Mesenchymal stem cell (in vitro differentiated cells and primary cell): ENCODE measurements around the gene SUGCT.

Source experiments
- DNase-seq: peaks from one replicate; pipeline ENCODE4 v3.0.0-alpha.2; 2013
- H2AFZ ChIP-seq: one replicate; pipeline ENCODE4 v1.6.1; 2013; ENCODE audit warnings: low read depth, mild to moderate bottlenecking, control low read depth, inconsistent platforms, low read length, moderate library complexity
- H2AK5ac ChIP-seq: 2 replicates; pipeline ENCODE4 v1.6.1; 2013; ENCODE audit warnings: low read length, moderate library complexity, mild to moderate bottlenecking, inconsistent platforms; ENCODE audit not compliant: severe bottlenecking
- H2BK120ac ChIP-seq: one replicate; pipeline ENCODE4 v1.6.1; 2013; ENCODE audit warnings: low read depth, mild to moderate bottlenecking, inconsistent platforms, low read length, moderate library complexity
- H2BK12ac ChIP-seq, 2 experiments: one replicate each; pipeline ENCODE4 v1.6.1; 2013; ENCODE audit warnings: inconsistent platforms in 2 of 2, low read length in 2 of 2, mild to moderate bottlenecking in 2 of 2, moderate library complexity in 2 of 2, control low read depth in 1 of 2
- H2BK15ac ChIP-seq: one replicate; pipeline ENCODE4 v1.6.1; 2013; ENCODE audit warnings: mild to moderate bottlenecking, low read depth, inconsistent platforms; ENCODE audit not compliant: poor library complexity, severe bottlenecking
- H2BK5ac ChIP-seq: 2 replicates; pipeline ENCODE4 v1.6.1; 2013; ENCODE audit warnings: low read depth, mild to moderate bottlenecking, low read length, control low read depth, inconsistent platforms; ENCODE audit not compliant: poor library complexity, severe bottlenecking
- H3K14ac ChIP-seq, 2 experiments: one replicate each; pipeline ENCODE4 v1.6.1; 2013; ENCODE audit warnings: inconsistent platforms in 2 of 2, low read length in 2 of 2, control low read depth in 1 of 2, mild to moderate bottlenecking in 1 of 2, moderate library complexity in 1 of 2
- H3K18ac ChIP-seq, 2 experiments: one replicate each; pipeline ENCODE4 v1.6.1; 2013; ENCODE audit warnings: inconsistent platforms in 2 of 2, low read length in 2 of 2, control low read depth in 1 of 2, low read depth in 1 of 2, mild to moderate bottlenecking in 1 of 2
- H3K23ac ChIP-seq, 2 experiments: one replicate each; pipeline ENCODE4 v1.6.1; 2013; ENCODE audit warnings: inconsistent platforms in 2 of 2, low read length in 2 of 2, mild to moderate bottlenecking in 2 of 2, moderate library complexity in 2 of 2, control low read depth in 1 of 2
- H3K27ac ChIP-seq: 2 replicates; pipeline ENCODE4 v1.5.1; 2013; ENCODE audit warnings: mild to moderate bottlenecking, moderate library complexity, low read length, control low read depth, inconsistent platforms; ENCODE audit not compliant: poor library complexity, severe bottlenecking
- H3K27me3 ChIP-seq, 2 experiments: 2 replicates each; pipeline versions ENCODE4 v1.6.1 to v1.7.0; 2013; ENCODE audit warnings: low read length in 2 of 2, mild to moderate bottlenecking in 2 of 2, moderate library complexity in 2 of 2, control low read depth in 1 of 2, inconsistent platforms in 1 of 2; ENCODE audit not compliant: control insufficient read depth in 1 of 2, insufficient read depth in 1 of 2
- H3K36me3 ChIP-seq, 2 experiments: 2 replicates each; pipeline versions ENCODE4 v1.6.1 to v1.7.0; 2013; ENCODE audit warnings: low read length in 2 of 2, control low read depth in 1 of 2, inconsistent platforms in 1 of 2, low read depth in 1 of 2, mild to moderate bottlenecking in 1 of 2; ENCODE audit not compliant: insufficient read depth in 2 of 2, control insufficient read depth in 1 of 2
- H3K4ac ChIP-seq, 2 experiments: one replicate each; pipeline ENCODE4 v1.6.1; 2013; ENCODE audit warnings: inconsistent platforms in 2 of 2, low read length in 2 of 2, mild to moderate bottlenecking in 2 of 2, moderate library complexity in 2 of 2, control low read depth in 1 of 2, low read depth in 1 of 2
- H3K4me1 ChIP-seq: 2 replicates; pipeline ENCODE4 v1.6.1; 2013; ENCODE audit warnings: low read depth, low read length, control low read depth; ENCODE audit not compliant: control insufficient read depth, insufficient read depth
- H3K4me2 ChIP-seq: 2 replicates; pipeline ENCODE4 v1.6.1; 2013; ENCODE audit warnings: low read length, mild to moderate bottlenecking, inconsistent platforms; ENCODE audit not compliant: poor library complexity, severe bottlenecking
- H3K4me3 ChIP-seq, 2 experiments: 2 replicates each; pipeline versions ENCODE4 v1.5.1 to v1.7.0; 2013; ENCODE audit warnings: low read length in 2 of 2, mild to moderate bottlenecking in 2 of 2, control low read depth in 1 of 2, low read depth in 1 of 2; ENCODE audit not compliant: insufficient read depth in 1 of 2
- H3K79me1 ChIP-seq: replicated peaks from 2 replicates; pipeline ENCODE4 v1.6.1; 2013; ENCODE audit warnings: mild to moderate bottlenecking, control low read depth, low read length, inconsistent platforms; ENCODE audit not compliant: poor library complexity, severe bottlenecking
- H3K9ac ChIP-seq: 2 replicates; pipeline ENCODE4 v1.7.0; 2013; ENCODE audit warnings: mild to moderate bottlenecking, low read length, moderate library complexity
- H3K9me3 ChIP-seq: 2 replicates; pipeline ENCODE4 v1.7.0; 2013; ENCODE audit warnings: mild to moderate bottlenecking, low read length; ENCODE audit not compliant: control insufficient read depth
- H4K8ac ChIP-seq: one replicate; pipeline ENCODE4 v1.6.1; 2013; ENCODE audit warnings: inconsistent platforms, mild to moderate bottlenecking, low read length, moderate library complexity
- H4K91ac ChIP-seq: one replicate; pipeline ENCODE4 v1.6.1; 2013; ENCODE audit warnings: mild to moderate bottlenecking, low read length, inconsistent platforms
- WGBS: methylation state at CpG from one replicate; pipeline ENCODE4 v1.1.7; 2013; ENCODE audit warnings: mixed read lengths; 5-methylcytosine and 5-hydroxymethylcytosine counted together

The SUGCT gene

DNA sequence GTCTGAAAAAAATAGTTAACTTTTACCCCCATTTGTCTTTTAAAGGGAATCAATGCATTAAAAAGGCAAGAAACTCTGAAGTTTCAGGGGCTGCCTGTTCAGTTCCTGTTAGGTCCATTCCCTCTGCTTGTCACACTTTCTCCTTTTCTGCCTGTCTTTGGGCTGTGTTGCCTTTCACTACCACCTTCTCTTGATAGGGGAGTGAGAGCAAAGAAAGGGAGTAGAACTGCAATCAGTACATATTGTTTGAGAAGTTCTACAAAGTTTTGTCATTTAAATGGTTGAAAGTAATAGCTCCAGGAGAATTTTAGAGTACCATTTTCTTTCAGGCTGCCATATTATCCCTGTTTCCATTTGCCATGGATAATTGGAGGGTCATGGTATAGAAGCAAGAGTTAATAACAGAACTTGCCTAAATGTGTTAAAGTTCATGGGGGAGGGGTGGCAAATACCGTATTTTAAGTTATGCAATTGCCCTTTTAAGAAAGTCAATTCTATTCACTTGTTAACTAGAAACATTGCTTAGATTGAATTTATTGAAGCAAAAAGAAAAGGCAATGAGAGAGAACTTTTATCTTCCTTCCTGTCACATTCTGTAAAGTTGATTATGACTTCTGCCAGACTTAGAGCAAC, 39.0 kb upstream of the SUGCT start:
- H3K4me1 ChIP-seq: no peaks in the 10 kb centered on the region
- H2AFZ ChIP-seq: no peak overlapping the region
- no peak for DNase-seq
- no peak overlapping the region for H2BK15ac ChIP-seq
- no peak overlapping the region for H2AK5ac ChIP-seq
- H3K79me1 ChIP-seq: peaks cover 11% of the 10 kb centered on the region
- H3K4me3 ChIP-seq: no peak overlapping the region
- H3K4me2 ChIP-seq: no peak overlapping the region
- H2BK5ac ChIP-seq: no peak overlapping the region
- peaks cover 12 to 56% of the 10 kb centered on the region in 2 experiments for H3K36me3 ChIP-seq
- H3K9me3 ChIP-seq: no peaks in the 10 kb centered on the region
- no peaks in the 10 kb centered on the region for H3K27me3 ChIP-seq
- H3K4ac ChIP-seq: no peak overlapping the region
- no peak overlapping the region for H3K23ac ChIP-seq
- no peak overlapping the region for H3K18ac ChIP-seq
- H3K27ac ChIP-seq: no peak overlapping the region
- whole genome bisulfite sequencing: no CpG with 5 or more reads among the region's 1 CpG
- no peak overlapping the region for H3K9ac ChIP-seq
- H3K14ac ChIP-seq: no peak overlapping the region
- no peak overlapping the region for H2BK12ac ChIP-seq
- no peak overlapping the region for H4K91ac ChIP-seq
- H4K8ac ChIP-seq: no peak overlapping the region
- H2BK120ac ChIP-seq: no peak overlapping the region

DNA sequence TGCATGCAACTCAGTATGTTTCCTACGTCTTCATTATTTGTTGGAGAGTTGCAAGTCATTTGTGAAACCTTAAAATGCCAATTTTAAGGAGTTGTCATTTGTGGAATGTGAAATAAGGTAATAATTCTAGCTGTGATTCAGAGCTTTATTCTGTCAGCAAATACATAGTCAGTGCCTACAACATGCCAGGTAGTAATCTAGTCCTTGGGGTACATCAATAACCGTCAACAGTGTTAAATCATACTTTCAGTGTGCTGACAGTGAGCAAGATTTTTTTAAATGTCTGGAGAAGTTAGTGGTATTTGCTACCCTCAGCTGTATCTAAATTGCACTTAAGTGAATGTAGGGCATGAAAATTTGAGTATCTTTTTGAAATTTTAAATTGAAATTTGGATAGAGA, 37.1 kb upstream of the SUGCT start:
- Histone ChIP-seq H3K23ac (no peak overlapping the region), H3K18ac (no peak overlapping the region), H3K4me1 (no peaks in the 10 kb centered on the region), H3K4me3 (no peak overlapping the region), H2AK5ac (no peak overlapping the region), H3K4ac (no peak overlapping the region), H3K27ac (no peak overlapping the region), H2BK12ac (no peak overlapping the region), H3K9me3 (no peaks in the 10 kb centered on the region), H2BK120ac (no peak overlapping the region), H4K91ac (no peak overlapping the region), H3K79me1 (peaks cover 13% of the 10 kb centered on the region), H2BK5ac (no peak overlapping the region), H3K4me2 (no peak overlapping the region), H3K27me3 (no peaks in the 10 kb centered on the region), H4K8ac (no peak overlapping the region), H2BK15ac (no peak overlapping the region), H3K36me3 (peaks cover 12 to 43% of the 10 kb centered on the region in 2 experiments), H2AFZ (no peak overlapping the region), H3K9ac (no peak overlapping the region), H3K14ac (no peak overlapping the region)
- DNase-seq: no peak
- 100% methylated on average over 2 of the region's 2 CpGs for WGBS

DNA sequence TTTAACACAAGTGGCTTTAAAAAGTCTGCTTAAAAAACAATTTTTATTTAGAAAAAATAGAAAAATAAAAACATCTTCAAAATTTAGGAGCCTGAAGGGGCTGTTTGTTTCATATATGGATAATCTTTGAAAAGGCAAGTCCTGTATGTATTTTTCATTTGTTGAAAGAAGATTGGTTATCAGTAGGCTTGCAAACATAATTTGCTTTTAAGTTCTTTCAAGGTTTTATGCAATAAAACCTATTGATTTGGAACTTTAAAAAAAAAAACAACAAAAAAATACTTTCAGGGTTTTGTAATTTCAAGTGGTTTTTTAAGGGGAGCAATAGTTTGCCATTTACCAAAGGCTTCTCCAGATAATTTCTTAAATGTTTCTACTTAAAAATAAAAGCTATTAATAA, 36.0 kb upstream of the SUGCT start:
- Histone ChIP-seq H2AK5ac (no peak overlapping the region), H3K9me3 (no peaks in the 10 kb centered on the region), H3K27ac (no peak overlapping the region), H3K4me3 (no peak overlapping the region), H2BK12ac (no peak overlapping the region), H3K23ac (no peak overlapping the region), H2AFZ (no peak overlapping the region), H3K9ac (no peak overlapping the region), H3K27me3 (no peaks in the 10 kb centered on the region), H4K8ac (no peak overlapping the region), H3K36me3 (peaks cover 8 to 34% of the 10 kb centered on the region in 2 experiments), H3K79me1 (peaks cover 12% of the 10 kb centered on the region), H3K4me1 (no peaks in the 10 kb centered on the region), H2BK15ac (no peak overlapping the region), H2BK5ac (no peak overlapping the region), H3K4me2 (no peak overlapping the region), H4K91ac (no peak overlapping the region), H3K4ac (no peak overlapping the region), H3K14ac (no peak overlapping the region), H2BK120ac (no peak overlapping the region), H3K18ac (no peak overlapping the region)
- DNase-seq: no peak

DNA sequence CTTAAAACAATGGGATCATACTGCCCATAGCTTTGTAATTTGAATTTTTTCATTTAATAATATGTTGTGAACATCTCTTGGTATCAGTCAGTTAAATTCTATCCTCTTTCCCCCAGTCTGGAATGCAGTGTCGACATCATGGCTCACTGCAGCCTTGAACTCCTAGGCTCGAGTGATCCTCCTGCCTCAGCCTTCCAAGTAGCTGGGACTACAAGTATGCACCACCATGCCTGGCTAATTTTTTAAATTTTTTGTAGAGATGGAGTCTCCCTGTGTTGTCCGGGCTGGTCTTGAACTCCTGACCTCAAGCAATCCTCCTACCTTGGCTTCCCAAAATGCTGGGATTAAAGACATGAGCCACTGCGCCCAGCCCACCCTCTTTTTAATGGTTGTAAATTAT, 35.0 kb upstream of the SUGCT start:
- H3K4me3 ChIP-seq: no peak overlapping the region
- H3K27me3 ChIP-seq: no peaks in the 10 kb centered on the region
- no peak overlapping the region for H2AFZ ChIP-seq
- H3K23ac ChIP-seq: no peak overlapping the region
- peaks cover 0 to 24% of the 10 kb centered on the region in 2 experiments for H3K36me3 ChIP-seq
- H3K79me1 ChIP-seq: peaks cover 9% of the 10 kb centered on the region
- H2BK12ac ChIP-seq: no peak overlapping the region
- no peak overlapping the region for H2BK15ac ChIP-seq
- H3K18ac ChIP-seq: no peak overlapping the region
- H2BK5ac ChIP-seq: no peak overlapping the region
- no peaks in the 10 kb centered on the region for H3K4me1 ChIP-seq
- no peak overlapping the region for H3K14ac ChIP-seq
- no peak overlapping the region for H4K8ac ChIP-seq
- H3K9me3 ChIP-seq: no peaks in the 10 kb centered on the region
- 100% methylated on average over 2 of the region's 4 CpGs for WGBS
- H2AK5ac ChIP-seq: no peak overlapping the region
- no peak overlapping the region for H3K27ac ChIP-seq
- H3K4me2 ChIP-seq: no peak overlapping the region
- DNase-seq: no peak
- no peak overlapping the region for H3K9ac ChIP-seq
- H3K4ac ChIP-seq: no peak overlapping the region
- H4K91ac ChIP-seq: no peak overlapping the region
- H2BK120ac ChIP-seq: no peak overlapping the region
